ENCODE data around the gene ZMYND12.
A peak's percentile ranks its signal among the peaks of the same experiment; 100 is the strongest.

The ZMYND12 gene

DNA sequence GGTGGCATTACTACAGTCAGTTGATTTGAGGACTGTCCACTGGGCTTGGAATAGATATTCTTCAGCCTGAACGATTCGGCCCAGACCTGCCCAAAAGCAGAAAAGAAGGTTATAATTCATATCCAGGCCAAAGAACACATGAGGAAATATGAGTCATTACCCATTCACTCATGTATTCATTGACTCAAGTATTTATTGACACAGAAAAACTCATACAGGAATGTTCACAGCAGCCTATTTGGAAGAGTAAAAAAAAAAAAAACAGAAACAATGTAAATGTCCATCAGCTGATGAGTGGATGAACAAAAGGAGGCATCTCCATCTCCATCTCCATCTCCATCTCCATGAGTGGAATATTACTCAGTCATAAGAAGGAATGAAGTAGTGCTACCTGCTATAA lies 15.9 kb downstream of the ZMYND12 start:
- DNase-seq (ENCODE audit: low read depth in 2 of 2) = no peak

DNA sequence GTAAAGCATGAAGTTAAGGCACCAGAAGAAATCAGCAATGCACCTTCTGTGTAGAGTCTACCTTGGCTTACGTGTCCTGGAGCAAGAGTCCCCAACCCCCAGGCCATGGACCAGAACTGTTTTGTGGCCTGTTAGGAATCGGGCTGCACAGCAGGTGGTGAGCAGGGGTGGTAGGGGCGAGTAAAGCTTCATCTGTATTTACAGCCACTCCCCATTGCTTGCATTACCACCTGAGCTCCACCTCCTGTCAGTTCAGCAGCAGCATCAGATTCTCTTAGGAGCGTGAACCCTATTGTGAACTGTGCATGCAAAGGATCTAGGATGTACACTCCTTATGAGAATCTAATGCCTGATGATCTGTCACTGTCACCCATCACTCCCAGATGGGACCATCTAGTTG lies 21.5 kb downstream of the ZMYND12 start:
- DNase-seq (ENCODE audit: low read depth in 2 of 2) = no peak

DNA sequence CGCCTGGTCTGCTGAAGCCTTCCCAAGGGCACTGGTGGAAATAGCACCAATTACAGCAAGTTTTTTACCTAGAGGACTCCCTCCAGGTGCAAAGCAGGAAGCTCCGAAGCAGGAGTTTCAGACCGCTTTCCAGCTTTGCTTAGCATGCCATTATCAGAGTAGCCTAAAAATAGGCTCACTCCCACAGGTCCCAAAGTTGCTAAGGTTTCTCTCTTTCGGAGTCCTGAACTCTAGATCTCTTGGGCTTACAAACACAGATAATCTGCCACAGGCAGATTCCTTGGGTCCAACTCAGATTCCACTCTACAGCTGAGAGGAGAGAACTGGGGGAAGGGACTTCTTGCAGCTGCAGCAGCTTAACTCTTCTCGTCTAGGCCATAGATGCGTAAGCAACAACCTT lies 22.5 kb downstream of the ZMYND12 start:
- DNase-seq (ENCODE audit: low read depth in 2 of 2) = no peak

DNA sequence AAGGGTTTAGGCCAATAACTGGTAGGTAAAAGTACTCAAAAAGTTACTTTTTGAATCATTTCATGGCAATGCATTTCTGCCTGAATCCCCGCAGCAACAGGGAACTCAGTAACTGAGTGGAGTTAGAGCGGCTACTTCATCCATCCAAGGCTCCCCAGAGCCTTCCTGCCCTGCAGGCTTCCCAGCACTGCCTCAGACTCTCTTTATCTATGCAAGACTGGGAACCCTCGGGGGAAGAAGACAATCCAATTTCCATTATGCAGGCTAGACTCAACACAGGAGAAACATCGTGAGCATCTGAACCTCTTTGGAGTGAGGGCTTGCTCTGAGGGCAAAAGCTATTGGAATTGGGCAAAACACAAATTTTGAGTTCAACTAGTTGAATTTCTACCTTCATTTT lies 23.1 kb downstream of the ZMYND12 start:
- no peak for DNase-seq (ENCODE audit: low read depth in 2 of 2)

DNA sequence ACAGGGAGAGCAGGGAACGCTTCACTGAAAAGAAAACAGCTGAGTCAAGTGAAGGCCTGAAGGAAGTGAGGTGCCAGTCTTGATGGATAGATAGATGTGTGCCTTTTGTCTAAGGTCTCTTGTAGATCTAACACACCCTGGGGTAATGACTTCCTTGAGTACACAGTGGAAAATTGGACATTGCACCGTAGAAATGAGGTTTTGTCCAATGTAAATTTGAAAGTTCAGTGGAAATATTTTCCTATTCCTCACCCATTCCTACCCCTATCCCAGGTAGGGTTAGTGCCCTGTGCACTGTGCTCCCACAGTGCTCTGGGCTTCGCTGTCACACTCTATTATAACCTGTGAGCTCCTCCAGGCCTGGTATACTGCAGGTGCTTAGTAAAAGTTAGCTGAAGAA lies 24.3 kb downstream of the ZMYND12 start:
- no peak for DNase-seq (ENCODE audit: low read depth in 2 of 2)

- DNase-seq (ENCODE audit: low read depth in 2 of 2) = no peak
These were observed 25.3 kb downstream of the ZMYND12 start for GRCh38 chr1:42430286-42431135.

- no peak for DNase-seq (ENCODE audit: low read depth in 2 of 2)
These were observed 26.2 kb downstream of the ZMYND12 start for GRCh38 chr1:42429603-42430002.

- DNase-seq (ENCODE audit: low read depth in 2 of 2) = no peak
These were observed 28.6 kb downstream of the ZMYND12 start for GRCh38 chr1:42427240-42427639.

DNA sequence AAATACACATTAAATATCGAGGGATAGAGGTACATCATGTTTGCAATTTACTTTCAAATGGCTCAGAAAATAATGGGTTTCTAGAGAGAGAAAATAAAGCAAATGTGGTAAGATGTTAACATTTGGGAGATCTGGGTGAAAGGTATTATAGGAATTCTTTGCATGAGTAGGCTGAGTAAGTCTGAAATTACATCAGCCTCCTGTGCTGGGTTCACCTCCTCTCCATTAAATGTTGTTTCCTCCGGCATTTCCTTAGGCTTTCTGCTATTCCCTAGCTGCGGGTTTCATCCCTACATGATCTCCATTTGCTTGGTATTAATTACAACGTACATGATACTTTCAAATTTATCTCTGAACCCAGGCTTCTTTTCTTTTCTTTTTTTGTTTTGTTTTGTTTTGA lies 31.6 kb downstream of the ZMYND12 start:
- no peak for DNase-seq (ENCODE audit: low read depth in 2 of 2)

DNA sequence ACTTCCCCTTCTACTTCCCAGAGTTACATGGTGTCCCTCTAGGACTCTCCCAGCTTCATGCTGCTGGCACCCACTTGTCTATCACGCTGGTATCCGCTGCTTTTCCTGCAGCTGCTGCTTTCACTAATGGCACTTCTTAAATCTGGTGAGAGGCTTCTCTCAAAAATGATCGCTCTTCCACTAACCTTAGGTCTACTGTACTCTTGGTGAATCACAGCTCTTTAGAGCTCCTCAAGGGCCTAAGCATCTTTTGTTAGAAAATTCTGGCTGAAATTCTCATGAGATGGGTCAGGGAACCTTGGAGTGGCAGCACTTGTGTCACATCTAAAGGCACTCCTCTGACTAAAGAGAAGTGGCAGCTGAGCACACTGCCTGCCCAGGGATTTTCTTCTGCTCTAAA lies 32.1 kb downstream of the ZMYND12 start:
- DNase-seq (ENCODE audit: low read depth in 2 of 2) = no peak

- no peak for DNase-seq (ENCODE audit: low read depth in 2 of 2)
These were observed 33.1 kb downstream of the ZMYND12 start for GRCh38 chr1:42422737-42423136.

- peak; percentile 97 to 98 for DNase-seq (ENCODE audit: low read depth in 2 of 2)
These were observed 34.8 kb downstream of the ZMYND12 start for GRCh38 chr1:42420911-42421585.

GRCh38 chr1:42420121-42420520 lies 35.7 kb downstream of the ZMYND12 start:
- DNase-seq (ENCODE audit: low read depth in 2 of 2) = no peak

GRCh38 chr1:42419126-42419821 lies 36.5 kb downstream of the ZMYND12 start:
- DNase-seq (ENCODE audit: low read depth in 2 of 2) = no peak

DNA sequence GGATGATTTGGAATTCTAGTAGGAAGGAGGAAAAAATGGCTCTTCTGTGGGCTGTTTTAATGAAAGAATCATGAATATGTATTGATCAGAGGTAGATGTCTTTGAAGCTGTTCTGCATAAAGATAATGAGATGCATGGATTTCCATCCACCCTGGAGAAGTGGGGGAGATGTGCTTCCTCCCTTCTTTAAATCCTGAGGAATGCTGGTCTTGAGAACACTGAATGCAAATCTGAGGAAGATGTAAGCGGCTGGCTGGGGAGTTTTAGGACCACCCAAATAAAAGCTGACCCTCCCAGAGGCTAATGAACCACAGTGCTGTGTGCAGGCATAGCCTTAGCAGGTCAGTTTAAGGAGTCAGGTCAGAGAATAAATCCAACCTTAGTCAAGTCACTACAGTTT lies 37.3 kb downstream of the ZMYND12 start:
- DNase-seq (ENCODE audit: low read depth in 2 of 2) = no peak

- no peak for DNase-seq (ENCODE audit: low read depth in 2 of 2)
These were observed 38.7 kb downstream of the ZMYND12 start for GRCh38 chr1:42417166-42417565.

DNA sequence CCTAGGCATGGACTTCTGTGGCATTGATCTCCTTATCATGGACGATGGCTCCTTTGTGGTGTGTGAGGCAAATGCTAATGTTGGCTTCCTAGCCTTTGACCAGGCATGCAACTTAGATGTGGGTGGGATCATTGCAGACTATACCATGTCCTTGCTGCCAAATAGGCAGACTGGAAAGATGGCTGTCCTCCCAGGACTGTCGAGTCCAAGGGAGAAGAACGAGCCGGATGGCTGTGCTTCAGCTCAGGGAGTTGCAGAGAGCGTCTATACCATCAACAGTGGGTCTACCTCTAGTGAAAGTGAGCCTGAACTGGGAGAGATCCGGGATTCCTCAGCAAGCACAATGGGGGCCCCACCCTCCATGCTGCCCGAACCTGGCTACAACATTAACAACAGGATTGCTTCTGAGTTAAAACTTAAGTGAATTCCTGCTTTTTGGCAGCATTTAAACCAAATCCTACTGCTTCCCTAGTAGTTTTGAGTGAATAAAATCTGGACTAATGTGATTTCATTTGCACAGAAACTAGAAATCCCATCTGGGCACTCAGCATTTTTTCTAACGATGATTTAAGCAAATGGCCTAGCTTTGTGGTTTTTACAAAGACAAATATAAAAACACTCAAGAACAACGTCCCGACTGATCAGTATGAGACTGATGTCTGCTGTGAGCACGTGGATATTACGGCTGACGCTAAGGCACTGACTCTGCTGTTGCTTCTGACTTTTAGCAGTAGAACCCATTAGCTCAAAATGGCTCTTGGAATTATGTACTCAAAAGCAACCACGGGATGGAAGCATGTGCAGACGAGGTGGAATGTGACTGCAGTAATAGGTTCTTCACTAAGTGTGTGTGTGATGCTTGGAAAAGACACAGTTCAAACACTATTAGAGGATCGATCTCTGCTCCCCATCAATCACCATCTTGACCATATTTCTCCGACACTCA lies 41.0 kb downstream of the ZMYND12 start:
- no peak for DNase-seq (ENCODE audit: low read depth in 2 of 2)

DNA sequence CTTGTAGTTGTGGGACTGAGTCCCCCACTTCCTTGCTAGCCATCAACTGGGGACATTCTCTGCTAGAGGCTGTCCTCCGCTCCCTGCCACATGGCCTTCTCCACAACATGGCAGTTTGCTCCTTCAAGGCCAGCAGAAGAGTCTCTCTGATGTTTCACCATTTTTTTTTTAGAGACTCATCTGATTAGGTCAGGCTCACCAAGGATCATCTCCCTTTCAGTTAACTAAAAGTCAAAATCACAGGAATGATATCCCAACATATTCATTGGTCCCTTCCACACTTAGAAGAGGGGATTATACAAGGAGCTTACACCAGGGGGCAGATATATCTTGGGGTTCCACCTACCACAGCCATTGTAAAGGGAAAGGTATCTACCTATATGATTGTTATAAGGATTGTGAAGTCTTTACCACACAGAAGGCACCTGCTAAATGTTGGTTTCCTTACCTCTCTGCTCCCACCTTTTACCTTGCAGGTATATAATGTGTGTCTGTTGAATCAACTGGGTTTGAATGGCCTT lies 51.9 kb downstream of the ZMYND12 start:
- DNase-seq (ENCODE audit: low read depth in 2 of 2) = no peak

DNA sequence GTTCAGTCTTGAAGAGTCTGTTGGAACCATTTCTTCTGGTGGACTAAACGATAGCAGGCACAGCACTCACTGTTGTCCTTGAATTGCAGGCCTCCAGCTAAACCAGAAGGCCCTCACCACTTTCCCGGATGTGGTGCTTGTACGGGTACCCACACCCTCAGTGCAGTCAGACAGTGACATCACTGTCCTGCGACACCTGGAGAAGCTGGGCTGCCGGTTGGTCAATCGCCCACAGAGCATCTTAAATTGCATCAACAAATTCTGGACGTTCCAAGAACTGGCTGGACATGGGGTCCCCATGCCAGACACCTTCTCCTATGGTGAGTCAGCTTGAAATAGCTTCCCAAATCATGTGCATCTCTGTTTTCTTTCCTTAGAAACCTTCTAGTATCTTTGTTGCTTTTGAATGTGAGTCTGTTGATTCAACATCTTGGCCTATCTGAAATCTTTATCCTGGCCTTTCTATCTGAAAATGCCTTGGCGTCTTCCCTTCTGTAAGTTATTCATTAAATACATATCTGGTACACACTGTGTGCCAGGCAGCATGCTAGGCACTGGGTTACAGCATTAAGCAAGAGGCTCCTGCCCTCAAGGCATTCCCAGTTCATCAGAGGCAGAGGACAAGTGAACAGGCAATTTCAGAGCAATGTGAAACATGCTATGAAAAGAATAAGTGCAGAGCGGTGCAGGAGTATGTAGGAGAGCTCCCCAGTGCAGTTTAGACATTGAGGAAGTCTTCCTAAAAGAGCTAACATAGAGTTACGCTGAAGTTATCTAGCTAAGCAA lies 56.3 kb downstream of the ZMYND12 start:
- DNase-seq (ENCODE audit: low read depth in 2 of 2) = no peak
